Activated CD4-positive, alpha-beta T cell treated with anti-CD3 and anti-CD28 coated beads, Interleukin-10, Interleukin-2, amounts not matched to agents 100 ng/mL and 50 ng/mL, durations not matched to agents 16 hours and 8 hours (primary cell): Measurements from ENCODE around the gene LAMC2.

ENCODE experiments used
- DNase-seq: peaks from one replicate; pipeline ENCODE4 v3.0.0-alpha.2; 2020

LAMC2 gene

DNA sequence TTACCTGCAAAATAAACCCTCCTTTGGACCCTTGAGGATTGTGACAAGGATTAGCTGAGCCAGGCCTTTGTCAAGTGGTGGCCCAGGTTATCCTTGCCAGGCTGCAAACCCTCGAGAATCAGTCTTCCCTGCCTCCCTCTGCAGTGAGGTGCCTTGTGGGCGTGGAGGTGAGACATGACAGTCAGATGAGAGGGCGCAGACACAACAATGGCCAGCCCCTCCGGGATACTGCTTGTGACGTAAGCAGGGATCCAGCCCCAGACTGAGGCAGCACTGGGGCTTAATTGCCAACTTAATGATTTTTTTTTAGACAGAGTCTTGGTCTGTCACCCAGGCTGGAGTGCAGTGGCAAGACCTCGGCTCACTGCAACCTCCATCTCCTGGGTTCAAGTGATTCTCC is 104.6 kb downstream of the LAMC2 start:
- DNase-seq, result no peak

DNA sequence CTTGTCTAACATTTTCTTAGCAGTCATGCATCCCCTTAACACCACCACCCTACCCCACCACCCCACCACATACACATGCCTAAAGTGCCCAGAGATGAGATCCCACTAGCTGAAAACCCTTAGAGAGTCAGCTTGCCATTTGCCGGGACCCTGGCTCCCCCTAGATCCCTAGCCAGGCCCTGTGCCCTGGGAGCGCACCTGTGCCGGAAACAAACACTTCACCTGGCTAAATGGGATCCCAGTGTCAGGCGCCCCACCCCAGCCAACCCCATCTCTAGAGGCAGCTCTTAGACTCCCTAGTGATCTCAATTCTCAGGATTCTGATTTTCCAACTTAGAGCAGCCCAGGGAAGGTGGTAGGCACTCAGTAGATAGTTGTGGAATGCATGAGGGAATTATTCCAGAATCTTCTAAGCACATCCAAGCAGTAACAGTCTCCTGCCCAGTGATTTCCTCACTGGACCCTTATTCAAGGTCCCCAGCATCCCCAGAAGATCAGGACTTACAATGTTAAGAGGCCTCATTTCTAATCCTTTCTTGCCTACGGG is 105.2 kb downstream of the LAMC2 start:
- no peak for DNase-seq

DNA sequence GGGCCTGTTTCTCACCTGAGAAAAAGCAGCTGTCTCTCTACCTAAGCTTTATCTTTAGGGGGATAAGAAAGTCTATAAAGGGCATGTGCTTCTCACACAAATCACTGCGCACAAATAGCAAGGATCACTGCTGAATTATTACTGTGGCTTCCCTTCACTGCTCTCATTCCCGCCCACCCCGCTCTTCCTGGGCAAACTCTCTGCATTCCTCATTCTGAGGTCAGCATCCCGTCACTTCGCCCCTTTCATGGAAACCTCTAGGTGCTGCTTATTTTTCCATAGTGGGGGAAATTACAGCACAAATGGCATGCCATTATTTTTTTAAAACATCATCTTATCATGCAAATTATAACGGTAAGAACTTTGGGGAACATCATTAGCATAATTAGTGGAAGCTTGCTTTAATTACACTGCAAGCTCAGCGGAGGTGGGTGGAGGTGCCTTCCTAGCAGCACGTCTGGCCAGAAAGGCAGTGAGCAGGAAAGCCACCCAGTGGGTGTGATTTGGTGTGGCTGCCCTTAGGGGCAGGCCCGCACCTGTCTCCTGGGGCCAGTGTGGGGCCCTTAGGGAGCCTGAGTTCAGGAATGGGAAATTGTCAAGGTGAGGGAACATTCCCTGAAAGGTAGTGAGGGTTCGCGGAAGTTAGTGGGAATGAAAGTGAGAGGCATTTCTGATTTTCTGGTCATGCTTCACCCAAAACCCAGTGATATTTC is 105.9 kb downstream of the LAMC2 start:
- DNase-seq, result no peak

DNA sequence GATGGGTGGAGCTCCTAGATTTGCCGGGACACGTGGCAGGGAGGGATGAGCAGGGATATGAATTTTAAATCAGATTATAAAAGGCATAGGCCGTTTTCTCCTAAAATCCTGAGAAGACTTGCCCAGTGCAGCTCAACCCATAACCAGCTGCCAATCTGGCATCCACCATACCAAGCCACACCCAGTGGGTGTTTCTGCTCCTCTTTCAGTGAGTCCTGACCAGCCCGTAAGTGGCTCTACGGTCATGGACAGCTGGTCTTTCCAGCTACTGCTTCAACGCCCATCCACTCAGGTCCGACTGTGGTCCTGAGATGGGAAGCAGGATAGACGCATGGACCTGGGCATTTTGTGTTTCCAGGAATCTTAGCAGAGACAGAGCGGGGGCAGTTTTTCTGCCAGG is 107.2 kb downstream of the LAMC2 start:
- no peak for DNase-seq

DNA sequence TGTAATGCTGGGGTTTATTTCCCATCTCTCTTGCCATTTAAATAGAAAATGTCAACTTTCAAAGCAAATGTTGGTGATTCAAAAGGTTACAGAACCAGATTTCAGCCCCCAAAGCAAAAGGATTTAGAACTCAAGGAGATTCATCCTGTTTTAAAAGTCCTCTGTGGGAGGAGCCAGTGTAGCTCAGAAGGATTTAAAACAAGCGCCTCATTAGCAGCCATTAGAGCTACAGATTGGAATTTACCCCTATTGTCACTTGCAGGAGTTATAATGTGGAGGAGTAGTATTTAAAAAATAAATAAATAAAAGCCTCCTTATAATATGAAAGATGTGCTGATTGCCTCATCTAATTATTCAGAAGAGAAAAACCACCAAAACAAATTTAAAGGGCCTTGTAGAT is 107.8 kb downstream of the LAMC2 start:
- DNase-seq, result no peak
